Trophoblast cell (in vitro differentiated cells and primary cell): ENCODE data around the gene CHD6.

ENCODE experiments used
- DNase-seq, 2 donors: peaks; one replicate each; pipeline ENCODE4 v3.0.0-alpha.2; 2016
- H2AFZ ChIP-seq: 2 replicates; pipeline ENCODE4 v1.6.1; 2013; ENCODE audit warnings: low read length, moderate library complexity, mild to moderate bottlenecking; ENCODE audit not compliant: insufficient read depth, poor library complexity
- H2AK5ac ChIP-seq: 2 replicates; pipeline ENCODE4 v1.6.1; 2013; ENCODE audit warnings: mild to moderate bottlenecking, low read length
- H2BK120ac ChIP-seq: 2 replicates; pipeline ENCODE4 v1.6.1; 2013; ENCODE audit warnings: low read length, mild to moderate bottlenecking, moderate library complexity; ENCODE audit not compliant: insufficient read depth, poor library complexity
- H2BK12ac ChIP-seq: 2 replicates; pipeline ENCODE4 v1.6.1; 2013; ENCODE audit warnings: mild to moderate bottlenecking, low read length, moderate library complexity
- H2BK5ac ChIP-seq: 2 replicates; pipeline ENCODE4 v1.6.1; 2013; ENCODE audit warnings: low read length, low read depth, moderate library complexity, mild to moderate bottlenecking; ENCODE audit not compliant: poor library complexity
- H3K14ac ChIP-seq: 2 replicates; pipeline ENCODE4 v1.6.1; 2013; ENCODE audit warnings: mild to moderate bottlenecking, low read length
- H3K18ac ChIP-seq: 2 replicates; pipeline ENCODE4 v1.6.1; 2013; ENCODE audit warnings: mild to moderate bottlenecking, low read length
- H3K23ac ChIP-seq: 2 replicates; pipeline ENCODE4 v1.6.1; 2013; ENCODE audit warnings: low read length
- H3K27ac ChIP-seq: 2 replicates; pipeline ENCODE4 v1.5.1; 2013; ENCODE audit warnings: low read depth, mild to moderate bottlenecking, inconsistent platforms, low read length, moderate library complexity
- H3K27me3 ChIP-seq: 2 replicates; pipeline ENCODE4 v1.6.1; 2013; ENCODE audit warnings: inconsistent platforms, mild to moderate bottlenecking, low read length, moderate library complexity; ENCODE audit not compliant: insufficient read depth
- H3K36me3 ChIP-seq, 2 experiments: 1 replicate in 1 of 2; 2 replicates in 1 of 2; pipeline ENCODE4 v1.6.1; 2013; ENCODE audit warnings: low read length in 2 of 2, mild to moderate bottlenecking in 2 of 2, moderate library complexity in 1 of 2; ENCODE audit not compliant: insufficient read depth in 2 of 2, control insufficient read depth in 1 of 2
- H3K4ac ChIP-seq: 2 replicates; pipeline ENCODE4 v1.6.1; 2013; ENCODE audit warnings: low read depth, mild to moderate bottlenecking, low read length, moderate library complexity
- H3K4me1 ChIP-seq, 2 experiments: 1 replicate in 1 of 2; 2 replicates in 1 of 2; pipeline ENCODE4 v1.6.1; 2013; ENCODE audit warnings: low read length in 2 of 2, mild to moderate bottlenecking in 2 of 2, moderate library complexity in 1 of 2; ENCODE audit not compliant: insufficient read depth in 2 of 2, control insufficient read depth in 1 of 2
- H3K4me2 ChIP-seq: 2 replicates; pipeline ENCODE4 v1.6.1; 2013; ENCODE audit warnings: inconsistent platforms, mild to moderate bottlenecking, low read length, moderate library complexity
- H3K4me3 ChIP-seq: 2 replicates; pipeline ENCODE4 v1.5.1; 2013; ENCODE audit warnings: mild to moderate bottlenecking, low read depth, low read length, inconsistent platforms
- H3K79me1 ChIP-seq: one replicate; pipeline ENCODE4 v1.6.1; 2013; ENCODE audit warnings: low read length
- H3K79me2 ChIP-seq: 2 replicates; pipeline ENCODE4 v1.6.1; 2013; ENCODE audit warnings: low read length, mild to moderate bottlenecking; ENCODE audit not compliant: control insufficient read depth, insufficient read depth, poor library complexity
- H3K9ac ChIP-seq: 2 replicates; pipeline ENCODE4 v1.6.1; 2013; ENCODE audit warnings: mild to moderate bottlenecking, low read length
- H3K9me3 ChIP-seq: 2 replicates; pipeline ENCODE4 v1.6.1; 2013; ENCODE audit warnings: low read depth, mild to moderate bottlenecking, control low read depth, inconsistent platforms, low read length; ENCODE audit not compliant: insufficient read depth
- H4K12ac ChIP-seq: 2 replicates; pipeline ENCODE4 v1.6.1; 2013; ENCODE audit warnings: low read depth, mild to moderate bottlenecking, low read length, moderate library complexity
- H4K8ac ChIP-seq: 2 replicates; pipeline ENCODE4 v1.6.1; 2013; ENCODE audit warnings: low read depth, mild to moderate bottlenecking, low read length, moderate library complexity
- H4K91ac ChIP-seq: one replicate; pipeline ENCODE4 v1.6.1; 2013; ENCODE audit warnings: low read depth, mild to moderate bottlenecking, low read length, moderate library complexity
- WGBS: extraction: QIAGEN DNeasy Blood & Tissue Kit; methylation state at CpG from one replicate; pipeline ENCODE4 v1.1.7; 2013; ENCODE audit warnings: missing lambda C conversion rate; ENCODE audit not compliant: insufficient read length, insufficient coverage; ENCODE audit errors: extremely low coverage; 5-methylcytosine and 5-hydroxymethylcytosine counted together

Gene CHD6

GRCh38 chr20:41630846-41631245 is 12.7 kb upstream of the CHD6 start:
- Histone ChIP-seq H3K27ac (no peak overlapping the region), H2AFZ (no peak overlapping the region), H3K79me1 (no peaks in the 10 kb centered on the region), H3K79me2 (no peaks in the 10 kb centered on the region), H2BK5ac (no peak overlapping the region), H3K14ac (no peak overlapping the region), H3K4me1 (no peaks in the 10 kb centered on the region), H3K4ac (no peak overlapping the region), H4K12ac (no peak overlapping the region), H3K9ac (no peak overlapping the region), H3K4me2 (no peak overlapping the region), H4K91ac (no peak overlapping the region), H2BK120ac (no peak overlapping the region), H4K8ac (no peak overlapping the region), H3K9me3 (no peaks in the 10 kb centered on the region), H3K23ac (no peak overlapping the region), H3K36me3 (no peaks in the 10 kb centered on the region), H3K18ac (no peak overlapping the region), H2BK12ac (no peak overlapping the region), H3K4me3 (no peak overlapping the region), H2AK5ac (no peak overlapping the region), H3K27me3 (no peaks in the 10 kb centered on the region)
- DNase-seq: no peak
- WGBS: no CpG with 5 or more reads among the region's 1 CpG

GRCh38 chr20:41627611-41628244 is 9.6 kb upstream of the CHD6 start:
- Histone ChIP-seq H3K9me3 (no peaks in the 10 kb centered on the region), H3K4me2 (no peak overlapping the region), H4K8ac (no peak overlapping the region), H3K27ac (no peak overlapping the region), H4K91ac (no peak overlapping the region), H2AK5ac (no peak overlapping the region), H3K18ac (no peak overlapping the region), H2BK12ac (no peak overlapping the region), H3K14ac (no peak overlapping the region), H3K4me3 (no peak overlapping the region), H2AFZ (no peak overlapping the region), H3K23ac (no peak overlapping the region), H2BK120ac (no peak overlapping the region), H4K12ac (no peak overlapping the region), H3K36me3 (no peaks in the 10 kb centered on the region), H3K4ac (no peak overlapping the region), H3K27me3 (no peaks in the 10 kb centered on the region), H3K4me1 (no peaks in the 10 kb centered on the region), H2BK5ac (no peak overlapping the region), H3K79me2 (no peaks in the 10 kb centered on the region), H3K9ac (no peak overlapping the region), H3K79me1 (no peaks in the 10 kb centered on the region)
- DNase-seq: no peak
- no CpG with 5 or more reads among the region's 5 CpGs for WGBS

DNA sequence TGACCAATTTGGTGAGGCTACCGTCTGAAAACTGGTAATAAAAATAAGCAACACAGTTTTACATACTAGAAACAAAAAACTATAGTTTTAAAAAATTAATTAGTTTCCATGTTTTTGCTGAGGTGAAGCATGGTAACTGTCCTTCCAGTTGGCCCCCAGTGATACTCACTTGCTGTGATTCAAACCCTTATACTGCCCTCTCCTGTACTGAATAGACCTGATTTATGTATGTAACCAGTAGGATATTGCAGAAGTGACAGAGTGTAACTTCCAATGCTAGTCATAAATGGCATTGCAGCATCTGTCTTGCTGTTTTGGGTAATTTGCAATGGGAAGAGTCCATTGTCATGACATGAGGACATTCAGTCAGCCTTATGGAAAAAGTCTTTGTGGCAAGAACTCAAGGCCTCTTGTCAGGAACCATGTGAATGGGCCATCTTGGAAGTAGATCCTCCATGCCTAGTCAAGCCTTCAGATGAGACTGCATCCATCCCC is 8.9 kb upstream of the CHD6 start:
- Histone ChIP-seq H4K8ac (no peak overlapping the region), H4K91ac (no peak overlapping the region), H3K27ac (no peak overlapping the region), H3K79me1 (no peaks in the 10 kb centered on the region), H3K4me3 (no peak overlapping the region), H3K14ac (no peak overlapping the region), H2AK5ac (no peak overlapping the region), H3K9ac (no peak overlapping the region), H3K79me2 (no peaks in the 10 kb centered on the region), H3K4me1 (no peaks in the 10 kb centered on the region), H3K18ac (no peak overlapping the region), H3K23ac (no peak overlapping the region), H2BK12ac (no peak overlapping the region), H2BK5ac (no peak overlapping the region), H2BK120ac (no peak overlapping the region), H3K4ac (no peak overlapping the region), H3K9me3 (no peaks in the 10 kb centered on the region), H3K27me3 (no peaks in the 10 kb centered on the region), H4K12ac (no peak overlapping the region), H2AFZ (no peak overlapping the region), H3K36me3 (no peaks in the 10 kb centered on the region), H3K4me2 (no peak overlapping the region)
- WGBS: no CpG with 5 or more reads among the region's 1 CpG
- DNase-seq: no peak

DNA sequence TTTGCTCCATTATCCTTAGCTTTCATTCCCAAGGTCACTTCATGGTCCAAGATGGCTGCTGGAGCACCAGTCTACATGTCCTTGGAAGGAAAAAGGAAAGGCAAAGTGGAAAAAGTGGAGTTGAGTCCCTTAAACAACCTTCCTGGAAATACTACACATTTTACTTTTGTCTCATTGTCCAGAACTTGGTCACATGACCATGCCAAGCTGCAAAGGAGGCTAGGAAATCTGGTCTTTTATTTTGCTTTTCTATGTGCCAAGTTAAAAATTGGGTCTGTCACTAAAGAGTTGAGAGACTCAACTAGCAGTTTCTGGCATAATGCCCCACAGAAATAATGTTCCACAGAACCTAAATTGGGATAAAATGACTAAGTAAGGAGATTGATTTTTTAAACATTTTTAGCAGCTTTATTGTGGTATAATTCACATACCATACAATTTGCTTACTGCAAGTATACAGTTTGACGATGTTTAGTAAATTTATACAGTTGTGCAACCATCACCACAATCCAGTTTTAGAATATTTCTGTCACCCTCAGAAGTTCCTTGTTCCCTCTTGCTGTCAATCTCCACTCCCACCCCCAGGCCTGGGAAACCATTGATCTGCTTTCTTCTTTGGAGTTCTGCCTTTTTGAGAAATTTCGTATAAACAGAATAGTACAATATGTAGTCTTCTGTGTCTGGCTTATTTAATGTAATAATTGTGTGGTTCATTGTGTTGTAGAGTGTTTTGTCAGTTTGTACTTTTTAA is 5.6 kb upstream of the CHD6 start:
- Histone ChIP-seq H4K8ac (no peak overlapping the region), H3K4me3 (no peak overlapping the region), H3K9ac (no peak overlapping the region), H3K9me3 (no peaks in the 10 kb centered on the region), H3K4ac (no peak overlapping the region), H3K27ac (no peak overlapping the region), H3K27me3 (no peaks in the 10 kb centered on the region), H2BK5ac (no peak overlapping the region), H2AFZ (no peak overlapping the region), H4K91ac (no peak overlapping the region), H4K12ac (no peak overlapping the region), H3K4me2 (no peak overlapping the region), H2BK120ac (no peak overlapping the region), H3K14ac (no peak overlapping the region), H3K23ac (no peak overlapping the region), H3K79me2 (no peaks in the 10 kb centered on the region), H3K79me1 (peaks cover 2% of the 10 kb centered on the region), H3K36me3 (no peaks in the 10 kb centered on the region), H3K18ac (no peak overlapping the region), H3K4me1 (peaks cover 0 to 2% of the 10 kb centered on the region in 2 experiments), H2BK12ac (no peak overlapping the region), H2AK5ac (no peak overlapping the region)
- no CpG with 5 or more reads among the region's 2 CpGs for WGBS
- DNase-seq: no peak
